H1 (cell line): Measurements from ENCODE around the gene LLGL2.

Experiments
- CBX5 ChIP-seq: fragments of 300-800, 300-1000 bp; sonication (generic); IDR thresholded peaks from 2 replicates; pipeline ENCODE4 v1.7.1; 2016; ENCODE audit warnings: antibody characterized with exemption, low read length, low read depth
- CHD1 ChIP-seq: IDR thresholded peaks from 2 replicates; pipeline ENCODE4 v1.6.1; 2012; ENCODE audit warnings: low read depth, low read length, improper control_type of control experiment
- EGR1 ChIP-seq: IDR thresholded peaks from 2 replicates; pipeline ENCODE4 v1.6.1; 2011; ENCODE audit warnings: low read depth, low read length, borderline replicate concordance
- EZH2 ChIP-seq: fragments of 200-600 bp; sonication (generic); IDR thresholded peaks from 2 replicates; pipeline ENCODE4 v1.7.1; 2012; ENCODE audit warnings: low read depth, mild to moderate bottlenecking, moderate library complexity, low read length, inconsistent platforms; ENCODE audit not compliant: severe bottlenecking
- PHF8 ChIP-seq: fragments of 200-600 bp; sonication (generic); conservative IDR thresholded peaks from 2 replicates; pipeline ENCODE4 v1.7.1; 2012; ENCODE audit warnings: low read depth, mild to moderate bottlenecking, inconsistent platforms, low read length, moderate library complexity
- POLR2A ChIP-seq, 2 experiments: IDR thresholded peaks; 1 replicate in 1 of 2; 2 replicates in 1 of 2; pipeline ENCODE4 v1.6.1; 2011; ENCODE audit warnings: low read depth in 2 of 2, low read length in 2 of 2, mild to moderate bottlenecking in 2 of 2; ENCODE audit errors: control extremely low read depth in 1 of 2
- POLR2AphosphoS5 ChIP-seq: IDR thresholded peaks from 2 replicates; pipeline ENCODE4 v1.6.1; 2011; ENCODE audit warnings: low read depth, low read length
- SIN3A ChIP-seq, 2 experiments: IDR thresholded peaks in 1 of 2; conservative IDR thresholded peaks in 1 of 2; 2 replicates each; pipeline ENCODE4 v1.6.1; 2011 to 2012; ENCODE audit warnings: low read length in 2 of 2, improper control_type of control experiment in 1 of 2, low read depth in 1 of 2, mild to moderate bottlenecking in 1 of 2
- TCF12 ChIP-seq: IDR thresholded peaks from 2 replicates; pipeline ENCODE4 v1.6.1; 2011; ENCODE audit warnings: low read depth, mild to moderate bottlenecking, low read length
- TF ChIP-seq, protein P1 (sequence below): IDR thresholded peaks from 2 replicates; pipeline ENCODE4 v1.6.1; 2012; ENCODE audit warnings: inconsistent platforms
- TF ChIP-seq, protein P2 (sequence below): IDR thresholded peaks from 2 replicates; pipeline ENCODE4 v1.6.1; 2012; ENCODE audit warnings: low read length, inconsistent platforms
- TF ChIP-seq, protein P3 (sequence below), 3 experiments: IDR thresholded peaks; 1 replicate in 2 of 3; 2 replicates in 1 of 3; pipeline versions ENCODE4 v1.5.1 to v1.6.1; 2011; ENCODE audit warnings: low read length in 3 of 3, mild to moderate bottlenecking in 3 of 3, inconsistent platforms in 2 of 3, low read depth in 1 of 3, moderate library complexity in 1 of 3; ENCODE audit not compliant: insufficient read depth in 1 of 3; ENCODE audit errors: control extremely low read depth in 1 of 3

DNA sequence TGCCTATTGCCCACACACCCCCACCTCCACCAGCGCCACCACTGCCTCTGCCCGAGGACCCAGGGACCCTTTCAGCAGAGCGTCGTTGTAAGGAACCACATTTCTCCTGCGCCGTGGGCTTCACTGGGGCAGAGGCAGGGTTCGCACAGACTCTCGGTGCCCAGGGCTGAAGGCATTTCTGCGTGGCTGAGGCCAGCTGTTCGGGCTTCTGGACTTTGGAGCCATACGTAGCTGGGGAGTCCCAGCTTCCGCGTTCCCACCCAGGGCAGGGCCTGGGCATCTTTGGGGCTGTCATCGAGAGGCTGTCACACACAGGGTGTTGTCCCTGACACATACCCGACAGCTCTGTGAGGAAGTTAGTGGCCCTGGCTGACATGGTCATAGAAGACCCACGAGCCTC, 91.7 kb downstream of the LLGL2 start:
- TF ChIP-seq EZH2 (no peak), SIN3A (conservative IDR thresholded peaks at IDR 0.05 in 1 of 2, IDR thresholded peaks at IDR 0.05 in 1 of 2; ENCODE audit: low read depth in 1 of 2, low read length in 2 of 2) (no peak), EGR1 (no peak), TCF12 (no peak), CBX5 (no peak), POLR2A (IDR thresholded peaks at IDR 0.05; ENCODE audit: control extremely low read depth in 1 of 2, low read depth in 2 of 2, low read length in 2 of 2) (no peak), POLR2AphosphoS5 (no peak), PHF8 (no peak), CHD1 (no peak)
- TF ChIP-seq, protein P1, sequence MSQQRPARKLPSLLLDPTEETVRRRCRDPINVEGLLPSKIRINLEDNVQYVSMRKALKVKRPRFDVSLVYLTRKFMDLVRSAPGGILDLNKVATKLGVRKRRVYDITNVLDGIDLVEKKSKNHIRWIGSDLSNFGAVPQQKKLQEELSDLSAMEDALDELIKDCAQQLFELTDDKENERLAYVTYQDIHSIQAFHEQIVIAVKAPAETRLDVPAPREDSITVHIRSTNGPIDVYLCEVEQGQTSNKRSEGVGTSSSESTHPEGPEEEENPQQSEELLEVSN, result no peak
- TF ChIP-seq, protein P2, sequence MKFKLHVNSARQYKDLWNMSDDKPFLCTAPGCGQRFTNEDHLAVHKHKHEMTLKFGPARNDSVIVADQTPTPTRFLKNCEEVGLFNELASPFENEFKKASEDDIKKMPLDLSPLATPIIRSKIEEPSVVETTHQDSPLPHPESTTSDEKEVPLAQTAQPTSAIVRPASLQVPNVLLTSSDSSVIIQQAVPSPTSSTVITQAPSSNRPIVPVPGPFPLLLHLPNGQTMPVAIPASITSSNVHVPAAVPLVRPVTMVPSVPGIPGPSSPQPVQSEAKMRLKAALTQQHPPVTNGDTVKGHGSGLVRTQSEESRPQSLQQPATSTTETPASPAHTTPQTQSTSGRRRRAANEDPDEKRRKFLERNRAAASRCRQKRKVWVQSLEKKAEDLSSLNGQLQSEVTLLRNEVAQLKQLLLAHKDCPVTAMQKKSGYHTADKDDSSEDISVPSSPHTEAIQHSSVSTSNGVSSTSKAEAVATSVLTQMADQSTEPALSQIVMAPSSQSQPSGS, result no peak
- TF ChIP-seq, protein P3, sequence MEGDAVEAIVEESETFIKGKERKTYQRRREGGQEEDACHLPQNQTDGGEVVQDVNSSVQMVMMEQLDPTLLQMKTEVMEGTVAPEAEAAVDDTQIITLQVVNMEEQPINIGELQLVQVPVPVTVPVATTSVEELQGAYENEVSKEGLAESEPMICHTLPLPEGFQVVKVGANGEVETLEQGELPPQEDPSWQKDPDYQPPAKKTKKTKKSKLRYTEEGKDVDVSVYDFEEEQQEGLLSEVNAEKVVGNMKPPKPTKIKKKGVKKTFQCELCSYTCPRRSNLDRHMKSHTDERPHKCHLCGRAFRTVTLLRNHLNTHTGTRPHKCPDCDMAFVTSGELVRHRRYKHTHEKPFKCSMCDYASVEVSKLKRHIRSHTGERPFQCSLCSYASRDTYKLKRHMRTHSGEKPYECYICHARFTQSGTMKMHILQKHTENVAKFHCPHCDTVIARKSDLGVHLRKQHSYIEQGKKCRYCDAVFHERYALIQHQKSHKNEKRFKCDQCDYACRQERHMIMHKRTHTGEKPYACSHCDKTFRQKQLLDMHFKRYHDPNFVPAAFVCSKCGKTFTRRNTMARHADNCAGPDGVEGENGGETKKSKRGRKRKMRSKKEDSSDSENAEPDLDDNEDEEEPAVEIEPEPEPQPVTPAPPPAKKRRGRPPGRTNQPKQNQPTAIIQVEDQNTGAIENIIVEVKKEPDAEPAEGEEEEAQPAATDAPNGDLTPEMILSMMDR (IDR thresholded peaks at IDR 0.05; ENCODE audit: control extremely low read depth in 1 of 3, insufficient read depth in 1 of 3, low read depth in 1 of 3, low read length in 3 of 3), result no peak
